HepG2 (cell line): Measurements from ENCODE around the gene CHID1. TPM values are rescaled to one million over a fixed set of nuclear protein-coding genes. Genes with fewer than 3 reads are reported as not detected.
A peak's percentile ranks its signal among the peaks of the same experiment; 100 is the strongest.

ENCODE experiments used
- ATAC-seq: fragments of 200-7000 bp; cut with Tn5 transposase; 3 replicates; pipeline ENCODE4 v1.9.1; 2020; ENCODE audit warnings: mild to moderate bottlenecking, moderate library complexity
- BruUV-seq: library from RNA; stranded (reverse); fragments of 400-500 nt; replicated peaks from 2 replicates; lab custom pipeline; 2021; lab: Mats Ljungman, UMichigan
- CTCF ChIA-PET: fragments of 300-600 bp; formaldehyde crosslinking; extraction: SDS; loops from one replicate; lab custom pipeline; 2021; ENCODE audit warnings: low total read pairs, inconsistent platforms, low intra/inter-chr PET ratio; lab: Yijun Ruan, JAX
- POLR2A ChIA-PET: fragments of 350-600 bp; sonication (Branson Sonifier 250); formaldehyde crosslinking; loops from one replicate; lab custom pipeline; 2020; ENCODE audit warnings: antibody characterized with exemption, inconsistent platforms; lab: Yijun Ruan, JAX
- DNase-seq: peaks from one replicate; pipeline ENCODE4 v3.0.0-alpha.2; 2015; ENCODE audit warnings: low spot score
- FAIRE-seq: peaks from 3 replicates; lab custom pipeline; 2011; peaks lifted over from hg19 to GRCh38; lab: Jason Lieb, UNC
- H2AFZ ChIP-seq: one replicate; pipeline ENCODE4 v1.6.1; 2011; ENCODE audit warnings: low read length, inconsistent platforms
- H3K27ac ChIP-seq: fragments of 300-600 bp; 3 replicates; pipeline ENCODE4 v1.8.0; 2011; ENCODE audit warnings: mixed run types, mild to moderate bottlenecking, mixed read lengths, low read length, inconsistent platforms; ENCODE audit not compliant: insufficient read depth; ENCODE audit errors: extremely low read length
- H3K27me3 ChIP-seq, 2 experiments: fragments of 200-600 bp in 1 of 2; 2 replicates in 1 of 2; 3 replicates in 1 of 2; pipeline versions ENCODE4 v1.6.0 to v1.8.0; 2011; ENCODE audit warnings: low read length in 2 of 2, mild to moderate bottlenecking in 2 of 2, moderate library complexity in 2 of 2, inconsistent platforms in 1 of 2; ENCODE audit not compliant: insufficient read depth in 2 of 2, control insufficient read depth in 1 of 2
- H3K36me3 ChIP-seq, 2 experiments: fragments of 200-600 bp in 1 of 2; replicated peaks in 1 of 2; 2 replicates in 1 of 2; 3 replicates in 1 of 2; pipeline versions ENCODE4 v1.5.1 to v1.8.0; 2011; ENCODE audit warnings: low read length in 2 of 2, inconsistent platforms in 1 of 2; ENCODE audit not compliant: insufficient read depth in 2 of 2, control insufficient read depth in 1 of 2
- H3K4me1 ChIP-seq: 2 replicates; pipeline ENCODE4 v1.5.1; 2012; ENCODE audit warnings: low read length, inconsistent platforms; ENCODE audit not compliant: insufficient read depth
- H3K4me2 ChIP-seq: 2 replicates; pipeline ENCODE4 v1.6.0; 2011; ENCODE audit warnings: low read depth, low read length, inconsistent platforms
- H3K4me3 ChIP-seq, 3 experiments: fragments of 200-600 bp in 1 of 3; sonication (generic), shearing (Covaris generic) in 1 of 3; replicated peaks in 1 of 3; 2 replicates each; pipeline ENCODE4 v1.5.1; 2011 to 2016; ENCODE audit warnings: low read length in 3 of 3, inconsistent platforms in 2 of 3, low read depth in 2 of 3, mild to moderate bottlenecking in 2 of 3, control low read depth in 1 of 3, mixed read lengths in 1 of 3; ENCODE audit not compliant: insufficient read depth in 1 of 3
- H3K79me2 ChIP-seq: one replicate; pipeline ENCODE4 v1.6.1; 2011; ENCODE audit warnings: low read length, inconsistent platforms; ENCODE audit not compliant: insufficient read depth
- H3K9ac ChIP-seq: 2 replicates; pipeline ENCODE4 v1.6.0; 2011; ENCODE audit warnings: mild to moderate bottlenecking, low read depth, low read length, inconsistent platforms; ENCODE audit not compliant: insufficient read depth
- H3K9me3 ChIP-seq: 2 replicates; pipeline ENCODE4 v1.5.1; 2012; ENCODE audit warnings: mild to moderate bottlenecking, low read length
- H4K20me1 ChIP-seq: 2 replicates; pipeline ENCODE4 v1.6.0; 2011; ENCODE audit warnings: inconsistent platforms, mild to moderate bottlenecking, low read length, moderate library complexity; ENCODE audit not compliant: insufficient read depth
- AGO2 ChIP-seq: fragments of 200-400 bp; formaldehyde crosslinking; optimal IDR thresholded peaks from 2 replicates; pipeline ENCODE3; 2017; ENCODE audit warnings: mild to moderate bottlenecking, low read depth, low read length, moderate library complexity
- DPF2 ChIP-seq: sonication (generic); formaldehyde crosslinking; IDR thresholded peaks from 2 replicates; pipeline ENCODE4 v1.4.0; 2020; ENCODE audit warnings: mild to moderate bottlenecking, low read depth, missing genetic modification reagents, borderline replicate concordance
- HDAC1 ChIP-seq: sonication (generic); formaldehyde crosslinking; IDR thresholded peaks from 2 replicates; pipeline ENCODE4 v1.5.1; 2020; ENCODE audit warnings: mild to moderate bottlenecking, missing genetic modification reagents
- KLF11 ChIP-seq: IDR thresholded peaks from 2 replicates; pipeline ENCODE4 v1.6.1; 2016; ENCODE audit warnings: missing compliant biosample characterization
- KLF9 ChIP-seq: IDR thresholded peaks from 2 replicates; pipeline ENCODE4 v1.6.1; 2016; ENCODE audit warnings: low read depth
- PAWR ChIP-seq: sonication (generic); formaldehyde crosslinking; IDR thresholded peaks from 2 replicates; pipeline ENCODE4 v1.4.0; 2020; ENCODE audit warnings: missing genetic modification reagents, mild to moderate bottlenecking, borderline replicate concordance
- TCF7 ChIP-seq: sonication (generic); IDR thresholded peaks from 2 replicates; pipeline ENCODE4 v1.6.1; 2016; ENCODE audit warnings: antibody characterized with exemption, low read depth
- ZBTB3 ChIP-seq: sonication (generic); formaldehyde crosslinking; IDR thresholded peaks from 2 replicates; pipeline ENCODE4 v1.4.0; 2020; ENCODE audit warnings: low read depth, mild to moderate bottlenecking, moderate library complexity, missing genetic modification reagents, borderline replicate concordance
- ZNF790 ChIP-seq: sonication (generic); formaldehyde crosslinking; IDR thresholded peaks from 2 replicates; pipeline ENCODE4 v1.8.0; 2022; ENCODE audit warnings: missing genetic modification reagents, mild to moderate bottlenecking, borderline replicate concordance
- WGBS: methylation state at CpG from one replicate; pipeline ENCODE4 v1.1.6; 2017; ENCODE audit warnings: low lambda C conversion rate; 5-methylcytosine and 5-hydroxymethylcytosine counted together
- in situ Hi-C: cut with HindIII; loops from 2 replicates; pipeline ENCODE4 v1.10.0; 2017; ENCODE audit warnings: low pct_unique_long_range_greater_than_20kb; ENCODE audit not compliant: extremely low pct_ligation_motif_present
- intact Hi-C: fragments of 100-400 bp; cut with micrococcal nuclease; formaldehyde crosslinking; loops from one replicate; pipeline ENCODE4 v1.10.0; 2022; ENCODE audit not compliant: unreplicated experiment
- polyA plus RNA-seq, 8 experiments: library from polyadenylated mRNA; depleted of rRNA in 3 of 8; stranded (reverse) in 7 of 8; unstranded in 1 of 8; fragments of >200 nt; fragmentation: Illumina TruSeq in 4 of 8; extraction: Trizol in 4 of 8; gene quantifications; 2 replicates each; pipeline versions ENCODE4 v1.2.1 to v1.2.3, GENCODE V29; 2011 to 2016; ENCODE audit warnings: low read depth in 4 of 8, missing spikeins in 1 of 8, mixed read lengths in 1 of 8; ENCODE audit not compliant: insufficient read depth in 1 of 8
- total RNA-seq, 5 experiments: library from RNA; depleted of rRNA; stranded (reverse); fragments of >200 nt; fragmentation: Illumina TruSeq; extraction: Trizol; gene quantifications; 2 replicates each; pipeline ENCODE4 v1.2.3, GENCODE V29; 2016; ENCODE audit warnings: low read depth in 1 of 5
- TF ChIP-seq, protein P1 (sequence below): sonication (generic); formaldehyde crosslinking; IDR thresholded peaks from 2 replicates; pipeline ENCODE4 v1.4.0; 2020; ENCODE audit warnings: mild to moderate bottlenecking, missing genetic modification reagents

Gene CHID1
- total and polyA plus RNA-seq, 2 of the 13 experiments (the other 11 are each of a cell fraction or from before 2014, with no cell fraction given), result 65.1 to 93.6 TPM

DNA sequence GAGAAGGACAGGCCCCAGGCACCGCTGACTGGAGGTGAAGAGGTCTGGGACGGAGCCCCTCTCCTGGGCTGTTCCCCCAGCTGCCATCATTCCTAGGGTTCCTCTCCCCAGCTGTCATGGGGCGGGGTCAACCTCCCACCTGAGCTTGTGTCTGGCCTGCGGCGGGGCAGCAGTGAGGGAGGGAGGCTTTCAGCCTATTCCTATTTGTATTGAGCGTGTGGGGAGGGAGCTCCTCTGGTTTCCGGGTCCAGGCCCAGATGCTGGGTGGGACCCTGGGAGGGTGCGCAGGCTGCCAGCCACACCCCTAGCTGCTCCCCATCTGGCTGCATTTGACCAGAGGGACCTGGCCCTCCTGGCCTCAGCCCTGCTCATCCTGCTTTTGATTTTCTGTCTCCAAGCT lies 54.2 kb downstream of the CHID1 start (continued):
- TF ChIP-seq DPF2 (no peak), PAWR (no peak), KLF9 (CRISPR knock-in tag) (no peak)
- TF ChIP-seq, protein P1, sequence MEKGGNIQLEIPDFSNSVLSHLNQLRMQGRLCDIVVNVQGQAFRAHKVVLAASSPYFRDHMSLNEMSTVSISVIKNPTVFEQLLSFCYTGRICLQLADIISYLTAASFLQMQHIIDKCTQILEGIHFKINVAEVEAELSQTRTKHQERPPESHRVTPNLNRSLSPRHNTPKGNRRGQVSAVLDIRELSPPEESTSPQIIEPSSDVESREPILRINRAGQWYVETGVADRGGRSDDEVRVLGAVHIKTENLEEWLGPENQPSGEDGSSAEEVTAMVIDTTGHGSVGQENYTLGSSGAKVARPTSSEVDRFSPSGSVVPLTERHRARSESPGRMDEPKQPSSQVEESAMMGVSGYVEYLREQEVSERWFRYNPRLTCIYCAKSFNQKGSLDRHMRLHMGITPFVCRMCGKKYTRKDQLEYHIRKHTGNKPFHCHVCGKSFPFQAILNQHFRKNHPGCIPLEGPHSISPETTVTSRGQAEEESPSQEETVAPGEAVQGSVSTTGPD (CRISPR knock-in tag), result no peak

DNA sequence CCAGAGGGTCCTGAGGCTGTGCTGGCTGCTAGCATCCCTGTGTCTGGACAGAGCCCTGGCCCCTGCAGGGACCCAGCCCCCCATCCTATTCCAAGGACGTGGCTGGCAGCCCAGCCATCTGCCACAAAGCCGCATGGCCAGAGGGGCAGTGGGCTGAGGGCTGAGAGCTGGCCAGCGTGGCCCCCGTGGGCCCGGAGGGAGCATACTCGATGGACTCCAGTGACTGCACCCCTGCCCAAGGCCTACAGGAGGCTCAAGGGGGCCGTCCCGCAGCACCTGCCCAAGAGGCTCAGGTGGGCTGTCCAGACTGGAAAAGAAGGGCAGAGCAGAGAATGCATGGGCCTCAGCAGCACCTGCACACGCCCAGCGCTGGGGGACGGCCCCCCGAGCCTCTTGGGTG lies 54.8 kb downstream of the CHID1 start:
- Histone ChIP-seq H2AFZ (no peak overlapping the region), H3K27ac (no peak overlapping the region), H3K4me3 (no peak overlapping the region), H3K4me2 (no peak overlapping the region), H3K27me3 (no peaks in the 10 kb centered on the region), H3K36me3 (no peaks in the 10 kb centered on the region), H3K4me1 (no peaks in the 10 kb centered on the region), H4K20me1 (no peaks in the 10 kb centered on the region; the same call in 1 of the 2 replicates), H3K9ac (no peak overlapping the region), H3K9me3 (no peaks in the 10 kb centered on the region), H3K79me2 (no peaks in the 10 kb centered on the region)
- no peak for ATAC-seq
- ChIA-PET POLR2A (interaction anchor here (1.4 to 1.7 kb wide), 2 partner anchors 30 to 36 kb away, joined by 3 to 4 read pairs; no protein-coding TSS in a partner anchor), CTCF (no interaction called here)
- intact Hi-C loops, result no loop called here
- WGBS, result no CpG with 5 or more reads among the region's 12 CpGs
- DNase-seq, result no peak
- no TSS peak for BruUV-seq
- no peak for TF ChIP-seq TCF7
- TF ChIP-seq ZNF790 (CRISPR knock-in tag), result no peak
- TF ChIP-seq AGO2, result peak; percentile 21
- TF ChIP-seq ZBTB3, result no peak
- TF ChIP-seq HDAC1 (CRISPR knock-in tag), result no peak
- no peak for TF ChIP-seq KLF11 (CRISPR knock-in tag)
- FAIRE-seq, result no peak
- in situ Hi-C loops, result no loop called here
